C1 segment of cervical spinal cord (tissue), 14 donors: ENCODE measurements around the gene KIAA1671.
"Not testable (repeated sequence)": the region's sequence is repeated elsewhere in the genome, so short reads cannot be mapped to it uniquely, and the experiment has no call there.

ENCODE experiments used
- DNase-seq, 14 donors: peaks; one replicate each; lab custom pipeline; 2025; lab: John Stamatoyannopoulos, UW

The KIAA1671 gene

DNA sequence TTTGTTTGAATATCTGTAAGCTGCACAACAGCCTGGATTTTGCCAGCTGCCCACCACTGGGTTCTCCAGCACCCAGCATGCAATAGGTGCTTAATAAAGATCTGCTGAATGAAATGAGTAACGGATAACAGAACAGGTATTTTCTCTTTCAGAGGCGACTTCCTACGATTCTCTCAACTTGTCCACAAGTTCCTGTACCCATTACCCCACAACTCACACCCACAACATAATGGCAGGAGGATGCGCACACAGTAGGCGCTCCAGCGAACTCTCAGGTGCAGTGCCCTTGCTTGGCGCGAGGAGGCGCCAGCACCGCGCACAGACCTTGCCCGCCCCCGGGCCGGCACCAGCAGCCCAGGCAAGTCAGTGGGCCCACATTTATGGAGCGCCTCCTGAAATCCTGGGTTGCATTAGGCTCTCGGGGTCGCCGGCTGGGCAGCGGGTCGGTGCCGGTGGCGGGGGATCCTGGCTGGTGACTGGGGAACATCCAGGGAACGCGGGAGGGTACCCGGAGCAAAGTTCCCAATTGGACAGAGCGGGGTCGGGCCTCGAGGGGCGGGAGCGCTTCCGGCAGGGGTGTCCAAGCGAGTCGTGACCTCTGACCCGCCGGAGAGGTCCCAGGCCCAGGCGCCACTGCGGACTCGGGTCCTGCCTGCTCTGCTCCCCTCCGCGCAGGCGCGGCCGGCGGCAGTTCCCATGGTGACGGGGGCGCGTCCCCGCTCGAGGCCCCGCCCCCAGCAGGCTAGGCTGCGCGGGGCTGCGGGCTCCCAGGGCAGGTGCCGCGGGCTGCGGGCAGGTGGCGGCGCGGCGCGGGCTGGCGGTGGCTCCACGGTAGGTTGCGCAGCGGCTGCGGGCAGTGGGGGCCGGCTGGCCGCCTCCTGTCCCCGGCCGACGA, at the start of gene KIAA1671:
TSS of gene KIAA1671 (plus strand) at position 775 of the 895 bp plus-strand sequence. CDS start 75,284 bp downstream, outside the sequence.
- DNase-seq: peak in 13 of 14 donors; percentile 50 to 86 (median 70)

DNA sequence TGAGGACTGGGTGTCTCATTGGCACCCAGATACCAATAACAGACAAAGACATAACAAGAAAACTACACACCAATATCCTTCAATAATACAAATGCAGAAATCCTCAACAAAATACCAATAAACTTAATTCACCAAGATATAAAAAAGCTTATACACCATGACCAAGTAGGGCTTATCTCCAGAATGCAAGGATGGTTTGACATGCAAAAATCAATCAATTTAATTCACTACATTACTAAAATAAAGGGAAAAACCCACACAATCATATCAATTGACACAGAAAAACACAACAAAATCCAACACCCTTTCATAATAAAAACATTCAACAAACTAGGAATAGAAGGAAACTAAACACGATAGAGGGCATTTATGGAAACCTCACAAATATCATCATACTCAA, 46.6 kb upstream of the KIAA1671 start:
- no peak for DNase-seq

GRCh38 chr22:24907101-24907500, 45.4 kb upstream of the KIAA1671 start:
- not testable (repeated sequence) for DNase-seq

- no peak for DNase-seq
These were observed 32.5 kb upstream of the KIAA1671 start for GRCh38 chr22:24920029-24920428.

DNA sequence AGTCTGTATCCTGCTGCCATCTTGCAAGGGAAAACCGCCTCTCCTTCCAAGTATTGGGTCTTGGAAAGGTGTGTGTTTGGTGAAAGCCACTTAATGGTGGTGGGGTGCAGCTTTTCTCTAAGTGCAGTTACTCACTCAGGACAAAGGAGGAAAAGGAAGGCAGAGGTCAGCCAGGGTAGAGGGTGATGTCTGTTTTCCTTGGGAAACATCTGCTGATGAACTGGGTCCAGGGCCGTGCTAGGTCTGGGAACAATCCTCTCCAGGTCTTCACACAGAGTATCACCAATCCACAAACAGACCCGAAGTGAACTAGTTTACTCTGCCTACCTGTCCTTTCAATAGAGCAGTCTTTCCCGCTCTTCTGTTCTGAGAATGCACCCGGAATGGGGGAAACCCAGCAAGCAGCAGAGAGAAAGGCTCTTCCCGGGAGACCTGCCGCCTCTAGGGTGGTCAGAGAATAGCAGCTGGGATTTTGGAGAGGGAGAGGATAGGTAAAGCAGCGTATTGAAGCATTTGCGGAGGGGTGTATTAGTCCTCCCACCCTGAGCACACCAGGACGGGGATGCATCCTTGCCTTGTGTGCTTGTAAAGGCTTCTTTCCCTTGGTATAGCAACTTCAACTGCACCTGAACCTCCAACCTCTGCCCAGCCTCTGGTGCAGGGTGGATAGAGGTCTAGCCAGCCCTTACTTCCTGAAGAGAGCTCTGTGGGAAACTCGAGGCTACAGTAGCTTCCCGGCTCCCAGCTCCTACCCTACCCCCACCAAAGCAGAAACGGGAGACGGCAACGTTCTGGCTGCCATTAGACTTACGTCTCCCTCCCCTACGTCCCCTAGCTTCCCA, 26.7 kb upstream of the KIAA1671 start:
- no peak for DNase-seq

DNA sequence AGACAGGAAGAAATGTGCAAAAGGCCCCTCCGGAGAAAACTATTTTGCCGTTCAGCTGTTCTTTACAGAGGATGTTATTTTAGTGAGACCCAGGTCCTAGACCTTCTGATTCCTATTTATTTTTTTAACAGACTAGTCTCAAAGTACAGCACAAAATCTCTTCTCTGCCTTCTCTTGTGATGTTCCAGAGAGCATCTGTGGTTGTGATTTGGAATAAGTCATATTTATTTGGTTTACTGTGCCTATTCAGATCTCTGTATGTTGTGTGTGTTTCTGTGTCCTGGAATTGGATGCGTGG, 26.1 kb upstream of the KIAA1671 start:
- no peak for DNase-seq

- no peak for DNase-seq
These were observed 25.5 kb upstream of the KIAA1671 start for GRCh38 chr22:24926849-24927579.

DNA sequence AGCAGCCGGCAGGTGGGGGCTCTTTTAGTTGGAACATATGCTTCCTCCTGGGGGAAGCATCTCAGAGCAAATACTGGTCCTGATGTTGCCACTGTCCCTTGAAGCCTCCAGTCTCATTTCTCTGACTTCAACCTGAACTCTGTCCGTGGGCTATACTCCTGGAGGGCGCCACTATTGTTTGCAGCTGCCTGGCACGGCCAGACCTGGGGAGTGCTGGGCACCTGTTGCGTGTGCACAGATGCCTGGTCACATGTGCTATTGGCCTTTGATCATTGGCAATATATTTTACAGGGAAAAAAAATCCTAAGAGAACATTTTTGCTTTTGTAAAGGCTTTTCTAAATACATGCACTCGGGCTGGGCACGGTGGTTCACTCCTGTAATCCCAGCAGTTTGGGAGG, 24.2 kb upstream of the KIAA1671 start:
- no peak for DNase-seq

DNA sequence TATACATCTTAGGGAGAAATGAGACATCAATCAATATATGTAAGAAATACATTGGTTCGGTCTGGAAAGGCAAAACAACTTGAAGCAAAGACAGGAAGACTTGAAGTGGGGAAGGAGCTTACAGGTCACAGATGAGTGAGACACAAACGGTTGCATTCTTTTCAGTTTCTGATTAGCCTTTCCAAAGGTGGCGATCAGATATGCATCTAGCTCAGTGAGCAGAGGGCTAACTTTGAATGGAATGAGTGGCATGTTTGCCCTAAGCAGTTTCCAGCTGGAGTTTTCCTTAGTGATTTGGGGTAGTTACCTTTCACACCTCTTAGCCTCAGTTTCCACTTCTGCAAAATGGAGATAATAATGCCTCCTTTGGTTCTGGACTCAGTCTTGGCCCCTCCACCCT, 21.8 kb upstream of the KIAA1671 start:
- DNase-seq: no peak

GRCh38 chr22:24935771-24936483, 16.6 kb upstream of the KIAA1671 start:
- DNase-seq: no peak

DNA sequence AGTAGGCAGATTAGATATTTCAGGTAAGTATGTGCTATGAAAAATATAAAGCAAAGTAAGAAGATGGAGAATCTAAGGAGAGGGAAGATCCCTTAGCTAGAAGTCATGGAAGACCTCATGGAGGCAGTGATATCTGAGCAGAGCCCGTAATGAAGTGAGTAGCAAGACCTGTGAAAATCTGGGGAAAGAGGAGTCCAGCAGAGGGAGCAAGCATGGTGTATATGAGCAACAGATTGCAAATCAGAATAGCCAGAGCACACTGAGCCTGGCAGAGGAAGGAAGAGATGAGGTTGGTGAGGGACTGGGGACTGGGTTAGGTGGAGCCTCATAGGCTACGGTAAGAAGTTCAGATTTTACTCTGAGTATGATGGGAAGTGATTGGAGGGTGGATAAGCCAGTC, 15.4 kb upstream of the KIAA1671 start:
- no peak for DNase-seq

- peak in 1 of 14 donors; percentile 25 for DNase-seq
These were observed 13.7 kb upstream of the KIAA1671 start for GRCh38 chr22:24938741-24939341.

GRCh38 chr22:24942301-24942700, 10.2 kb upstream of the KIAA1671 start:
- DNase-seq: no peak

DNA sequence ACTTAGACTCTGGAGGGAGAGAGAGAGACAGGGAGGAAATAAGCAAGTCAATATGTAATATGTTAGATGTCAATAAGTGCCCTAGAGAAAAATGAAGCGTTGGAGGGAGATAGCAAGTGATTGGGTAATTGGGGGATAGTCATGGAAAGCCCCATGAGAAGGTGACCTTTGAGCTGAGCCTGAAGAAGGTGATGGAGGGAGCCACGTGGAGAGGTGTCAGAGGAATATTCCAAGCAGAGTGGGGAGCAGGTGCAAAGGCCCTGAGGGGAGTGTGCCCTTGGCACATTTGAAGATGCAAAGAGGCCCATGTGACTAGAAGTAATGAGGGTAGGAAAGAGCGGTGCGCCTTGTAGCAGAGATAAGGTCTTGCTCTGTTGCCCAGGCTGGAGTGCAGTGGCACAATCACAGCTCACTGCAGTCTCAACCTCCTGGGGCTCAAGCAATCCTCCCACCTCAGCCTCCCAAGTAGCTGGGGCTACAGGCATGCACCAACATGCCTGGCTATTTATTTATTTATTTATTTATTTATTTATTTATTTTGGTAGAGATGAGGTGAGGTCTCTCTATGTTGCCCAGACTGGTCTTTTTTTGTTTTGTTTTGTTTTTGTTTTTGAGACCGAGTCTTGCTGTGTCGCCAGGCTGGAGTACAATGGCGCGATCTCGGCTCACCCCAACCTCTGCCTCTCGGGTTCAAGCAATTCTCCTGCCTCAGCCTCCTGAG, 8.1 kb upstream of the KIAA1671 start:
- no peak for DNase-seq

- no peak for DNase-seq
These were observed 7.1 kb upstream of the KIAA1671 start for GRCh38 chr22:24945430-24945829.

DNA sequence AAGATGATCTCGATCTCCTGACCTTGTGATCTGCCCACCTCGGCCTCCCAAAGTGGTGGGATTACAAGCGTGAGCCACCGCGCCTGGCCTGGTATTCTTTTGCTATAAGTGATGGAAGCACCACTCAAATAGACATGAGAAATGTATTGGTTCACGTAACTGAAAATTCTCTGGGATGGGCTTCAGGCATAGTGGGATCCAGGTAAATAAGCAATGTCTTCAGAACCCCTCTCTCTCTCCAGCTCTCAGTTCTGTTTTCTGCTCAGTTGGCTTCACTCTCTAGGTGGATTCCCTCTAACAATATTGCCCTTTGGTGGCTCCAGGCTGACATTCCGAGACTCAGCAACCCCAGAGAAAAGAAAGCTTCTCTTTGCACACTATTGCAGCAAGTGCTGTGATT, 5.1 kb upstream of the KIAA1671 start:
- DNase-seq: no peak

DNA sequence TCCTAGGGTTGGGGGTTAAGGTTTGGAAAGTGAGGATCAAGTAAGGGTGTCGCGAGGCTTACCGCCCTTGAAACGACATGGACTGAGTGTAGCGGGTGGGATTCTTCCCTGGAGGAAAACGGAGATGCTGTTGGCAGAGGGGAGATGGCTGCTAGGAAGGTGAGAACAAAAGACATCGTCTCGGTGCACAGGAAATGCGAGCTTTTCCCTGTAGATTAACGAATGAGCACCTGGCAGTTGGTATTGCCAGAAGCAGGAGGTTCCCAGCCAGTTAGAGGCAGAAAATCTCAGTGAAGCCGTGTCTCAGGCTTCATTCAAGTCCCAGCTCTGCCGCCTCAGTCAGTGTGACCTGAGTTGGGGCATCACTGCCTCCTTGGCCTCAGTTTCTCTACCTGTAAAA, 4.6 kb upstream of the KIAA1671 start:
- no peak for DNase-seq

DNA sequence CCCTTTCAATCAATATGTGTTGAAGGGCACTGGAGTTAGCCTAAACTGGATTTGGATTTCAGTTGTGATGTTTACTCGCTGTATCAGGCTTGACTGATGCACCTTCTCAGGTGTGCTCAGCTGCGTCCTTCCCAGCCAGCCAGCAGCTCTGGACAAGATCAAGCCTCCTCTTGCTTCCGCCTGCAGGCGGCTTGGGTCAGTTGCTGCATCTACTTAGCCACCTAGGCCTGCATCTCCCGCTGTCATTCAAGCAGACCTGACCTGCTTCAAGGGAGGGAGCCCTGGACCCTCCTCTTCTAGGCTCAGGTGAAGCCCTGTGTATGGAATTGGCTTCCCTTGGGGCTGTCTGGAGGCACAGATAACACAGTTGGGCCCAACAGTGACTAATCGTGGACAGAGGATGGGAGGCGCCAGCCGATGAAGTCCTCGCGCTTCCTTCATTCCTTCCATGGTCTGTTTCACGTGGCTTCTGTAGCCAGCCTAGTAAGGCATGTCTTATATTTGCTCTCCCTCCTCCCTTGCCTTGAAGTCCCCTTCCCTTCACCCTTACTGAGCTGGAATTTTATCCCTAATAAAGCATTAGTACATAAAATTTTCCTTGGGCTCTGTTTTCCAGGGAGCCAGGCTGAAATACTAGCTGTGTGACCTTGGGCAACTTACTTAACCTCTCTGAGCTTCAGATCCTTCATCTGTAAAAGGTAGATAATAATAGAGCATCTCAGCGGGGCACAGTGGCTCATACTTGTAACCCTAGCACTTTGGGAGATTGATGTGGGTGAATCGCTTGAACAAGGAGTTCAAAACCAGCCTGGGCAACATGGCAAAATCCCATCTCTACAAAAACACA, 3.9 kb upstream of the KIAA1671 start:
- no peak for DNase-seq

- peak in 1 of 14 donors; percentile 30 for DNase-seq
These were observed 2.1 kb upstream of the KIAA1671 start for GRCh38 chr22:24950272-24950902.
